ENCODE measurements around the gene KIAA0825. TPM values are rescaled to one million over a fixed set of nuclear protein-coding genes. Genes with fewer than 3 reads are reported as not detected.

KIAA0825 gene
- total and polyA plus RNA-seq, 8 donors: 0.29 to 15.6 (median 1.5) TPM

- 15 to 36% (median 31%) methylated on average over 2 of the region's 2 CpGs for WGBS, 5 donors
- H3K27me3 ChIP-seq: no peaks in the 10 kb centered on the region
- peak; percentile 53 to 76 (median 68) for TF ChIP-seq POLR2AphosphoS5 (IDR thresholded peaks at IDR 0.05)
- no peak for TF ChIP-seq EP300 (IDR thresholded peaks at IDR 0.05)
- no peak overlapping the region for H3K4me3 ChIP-seq
- intact Hi-C loops (cut with DNase I; ENCODE audit: low total_unique reads): no loop called here
- peaks cover 4 to 31% (median 7%) of the 10 kb centered on the region in 4 donors for H3K4me1 ChIP-seq
- H3K36me3 ChIP-seq: no peaks in the 10 kb centered on the region
- peak; percentile 44 to 54 for DNase-seq
- peak overlapping the region in 4 of 5 donors; percentile 37 to 82 (median 71) for H3K27ac ChIP-seq
- H3K9me3 ChIP-seq: peaks cover 0 to under 1% (median 0%) of the 10 kb centered on the region in 4 donors
Observed at GRCh38 chr5:94433397-94434163, 184.8 kb downstream of the KIAA0825 start.

- Histone ChIP-seq H3K27ac (peak overlapping the region in 3 of 5 donors; percentile 61 to 82 (median 81)), H3K36me3 (no peaks in the 10 kb centered on the region), H3K9me3 (peaks cover 0 to 4% (median 0%) of the 10 kb centered on the region in 4 donors), H3K27me3 (no peaks in the 10 kb centered on the region), H3K4me1 (peaks cover 4 to 27% (median 7%) of the 10 kb centered on the region in 4 donors), H3K4me3 (no peak overlapping the region)
- peak in 1 of 2 donors; percentile 20 for DNase-seq
- intact Hi-C loops (cut with DNase I; ENCODE audit: low total_unique reads): no loop called here
- TF ChIP-seq CTCF (IDR thresholded peaks at IDR 0.05): no peak
- TF ChIP-seq POLR2AphosphoS5 (IDR thresholded peaks at IDR 0.05): peak in 1 of 3 donors; percentile 52
Observed at GRCh38 chr5:94432499-94432898, 185.9 kb downstream of the KIAA0825 start.

- intact Hi-C loops (cut with DNase I; ENCODE audit: low total_unique reads): no loop called here
- no peak for DNase-seq
- Histone ChIP-seq H3K36me3 (no peaks in the 10 kb centered on the region), H3K4me1 (peaks cover 4 to 27% (median 7%) of the 10 kb centered on the region in 4 donors), H3K27ac (no peak overlapping the region), H3K27me3 (no peaks in the 10 kb centered on the region), H3K4me3 (no peak overlapping the region), H3K9me3 (peaks cover 0 to 4% (median 0%) of the 10 kb centered on the region in 4 donors)
- no peak for TF ChIP-seq EP300 (IDR thresholded peaks at IDR 0.05)
- no peak for TF ChIP-seq CTCF (IDR thresholded peaks at IDR 0.05)
- TF ChIP-seq POLR2AphosphoS5 (IDR thresholded peaks at IDR 0.05): no peak
- TF ChIP-seq POLR2A (IDR thresholded peaks at IDR 0.05): no peak
Observed at GRCh38 chr5:94431696-94432095, 186.7 kb downstream of the KIAA0825 start.

GRCh38 chr5:94429566-94429965, 188.8 kb downstream of the KIAA0825 start:
- DNase-seq: no peak
- H3K4me3 ChIP-seq: no peak overlapping the region
- H3K36me3 ChIP-seq: no peaks in the 10 kb centered on the region
- intact Hi-C loops (cut with DNase I; ENCODE audit: low total_unique reads): no loop called here
- no peak overlapping the region for H3K27ac ChIP-seq
- no peaks in the 10 kb centered on the region for H3K27me3 ChIP-seq
- H3K9me3 ChIP-seq: peaks cover 0 to 4% (median 0%) of the 10 kb centered on the region in 4 donors
- whole genome bisulfite sequencing, 5 donors: 88 to 94% (median 92%) methylated on average over 5 to 6 of the region's 6 CpGs
- TF ChIP-seq CTCF (IDR thresholded peaks at IDR 0.05) (no peak), POLR2A (IDR thresholded peaks at IDR 0.05) (no peak), EP300 (IDR thresholded peaks at IDR 0.05) (no peak), POLR2AphosphoS5 (IDR thresholded peaks at IDR 0.05) (no peak)
- peaks cover 4 to 25% (median 7%) of the 10 kb centered on the region in 4 donors for H3K4me1 ChIP-seq

GRCh38 chr5:94425396-94425795, 193.0 kb downstream of the KIAA0825 start:
- DNase-seq: no peak
- 70 to 93% (median 81%) methylated on average over 2 of the region's 2 CpGs for WGBS, 5 donors
- H3K27me3 ChIP-seq: no peaks in the 10 kb centered on the region
- no peak overlapping the region for H3K4me3 ChIP-seq
- no peaks in the 10 kb centered on the region for H3K4me1 ChIP-seq
- H3K27ac ChIP-seq: no peak overlapping the region
- intact Hi-C loops (cut with DNase I; ENCODE audit: low total_unique reads): no loop called here
- H3K9me3 ChIP-seq: peaks cover 0 to 4% (median 0%) of the 10 kb centered on the region in 4 donors
- no peaks in the 10 kb centered on the region for H3K36me3 ChIP-seq
- TF ChIP-seq POLR2A (IDR thresholded peaks at IDR 0.05) (no peak), EP300 (IDR thresholded peaks at IDR 0.05) (no peak), CTCF (IDR thresholded peaks at IDR 0.05) (no peak), POLR2AphosphoS5 (IDR thresholded peaks at IDR 0.05) (no peak)
